Smooth muscle cell of the brain vasculature (primary cell): Measurements from ENCODE around the gene ALKBH8.

Source experiments
- DNase-seq: peaks from one replicate; pipeline ENCODE4 v3.0.0-alpha.2; 2012; ENCODE audit warnings: low read depth, low spot score

ALKBH8 gene, protein sequence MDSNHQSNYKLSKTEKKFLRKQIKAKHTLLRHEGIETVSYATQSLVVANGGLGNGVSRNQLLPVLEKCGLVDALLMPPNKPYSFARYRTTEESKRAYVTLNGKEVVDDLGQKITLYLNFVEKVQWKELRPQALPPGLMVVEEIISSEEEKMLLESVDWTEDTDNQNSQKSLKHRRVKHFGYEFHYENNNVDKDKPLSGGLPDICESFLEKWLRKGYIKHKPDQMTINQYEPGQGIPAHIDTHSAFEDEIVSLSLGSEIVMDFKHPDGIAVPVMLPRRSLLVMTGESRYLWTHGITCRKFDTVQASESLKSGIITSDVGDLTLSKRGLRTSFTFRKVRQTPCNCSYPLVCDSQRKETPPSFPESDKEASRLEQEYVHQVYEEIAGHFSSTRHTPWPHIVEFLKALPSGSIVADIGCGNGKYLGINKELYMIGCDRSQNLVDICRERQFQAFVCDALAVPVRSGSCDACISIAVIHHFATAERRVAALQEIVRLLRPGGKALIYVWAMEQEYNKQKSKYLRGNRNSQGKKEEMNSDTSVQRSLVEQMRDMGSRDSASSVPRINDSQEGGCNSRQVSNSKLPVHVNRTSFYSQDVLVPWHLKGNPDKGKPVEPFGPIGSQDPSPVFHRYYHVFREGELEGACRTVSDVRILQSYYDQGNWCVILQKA

DNA sequence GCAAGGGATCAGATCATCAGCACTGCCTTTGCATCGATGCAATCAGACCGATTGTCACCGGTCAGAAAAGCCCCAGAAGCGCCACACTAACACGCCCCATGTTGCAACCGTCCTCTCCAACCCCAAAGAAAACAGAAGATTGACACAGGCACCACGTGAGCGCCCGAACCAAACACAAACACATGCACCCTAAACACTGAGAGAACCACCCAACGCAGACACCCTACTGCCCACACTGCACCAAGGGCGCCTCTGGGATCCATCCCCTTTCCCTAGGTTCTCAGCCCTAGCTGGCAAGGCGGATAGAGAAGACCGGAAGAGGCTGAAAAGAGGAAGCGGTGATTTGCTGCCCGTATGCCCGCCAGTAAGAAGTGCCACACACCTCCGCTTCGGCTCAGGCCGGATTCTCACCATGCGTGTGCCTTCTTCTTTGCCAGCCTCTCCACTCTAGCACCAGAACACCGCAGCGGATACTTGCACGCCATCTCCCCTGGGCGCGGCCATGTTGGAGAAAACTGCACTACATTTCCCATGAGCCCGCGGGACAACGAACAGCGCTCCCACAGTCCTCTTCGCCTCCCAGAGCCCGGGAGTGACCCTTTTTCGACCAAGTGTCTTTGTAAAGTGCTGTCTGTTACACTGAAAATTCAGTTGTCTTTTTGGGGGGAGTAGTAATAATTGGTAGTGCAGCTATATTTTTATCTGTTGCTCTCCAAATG is at the start of gene ALKBH8:
TSS of gene ALKBH8 (minus strand) at position 517 of the 719 bp plus-strand sequence. CDS start 4,842 bp downstream, outside the sequence.
- DNase-seq, result peak; percentile 21

DNA sequence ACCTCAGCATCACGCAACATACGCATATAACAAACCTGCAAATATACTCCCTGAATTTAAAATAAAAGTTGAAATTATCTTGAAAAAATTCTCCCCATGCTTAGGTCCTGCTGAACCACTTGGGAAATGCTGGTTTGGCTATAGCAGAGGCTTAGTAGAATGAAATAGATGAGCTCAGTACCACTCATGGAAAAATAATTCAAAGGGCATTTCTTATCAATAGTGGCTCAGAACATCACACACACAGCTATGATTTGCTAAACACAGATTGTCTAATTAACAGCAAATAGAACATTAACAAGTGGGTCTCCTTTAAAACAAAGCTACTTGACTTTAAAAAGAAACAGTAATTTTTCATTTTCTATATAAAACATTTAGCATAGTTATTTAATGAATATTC is 46.9 kb upstream of the ALKBH8 start:
- DNase-seq, result no peak

DNA sequence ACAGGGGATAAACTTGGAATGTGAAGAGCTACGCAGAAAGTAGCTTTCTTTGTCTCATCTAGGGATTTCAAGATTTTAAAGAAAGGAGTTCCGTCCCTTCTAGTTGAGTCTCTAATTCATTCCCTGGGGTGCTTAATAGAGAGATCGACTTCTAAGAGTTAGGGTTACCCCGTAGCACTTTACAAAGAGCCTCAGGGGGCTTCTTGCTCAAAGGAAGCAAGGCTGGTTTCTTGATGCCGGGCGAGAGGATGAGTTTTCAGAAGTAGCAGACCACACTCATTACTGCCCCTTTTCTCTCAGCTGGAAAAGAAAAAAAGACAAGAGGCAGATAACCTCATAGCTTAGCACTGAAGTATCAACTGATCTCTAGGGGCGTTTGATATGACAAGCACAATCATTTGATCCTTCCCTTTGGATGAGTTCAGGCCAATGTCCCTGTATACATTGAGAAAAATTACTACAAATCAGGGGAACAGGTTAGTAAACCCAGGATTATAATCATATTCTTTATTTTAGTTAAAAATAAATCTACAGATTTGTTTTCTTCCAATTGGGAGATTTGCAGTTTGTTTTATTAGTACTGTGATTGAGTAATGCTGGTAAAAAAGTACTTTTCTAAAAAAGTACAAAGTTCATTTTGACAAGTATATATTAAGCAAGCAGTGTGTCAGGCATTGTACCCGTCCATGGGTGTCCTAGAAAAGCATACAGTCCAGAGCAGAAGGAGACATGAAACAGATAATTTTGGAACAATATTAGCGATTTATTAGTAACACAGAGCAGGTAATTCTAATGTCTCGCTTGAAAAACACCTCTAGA is 44.1 kb upstream of the ALKBH8 start:
- no peak for DNase-seq

DNA sequence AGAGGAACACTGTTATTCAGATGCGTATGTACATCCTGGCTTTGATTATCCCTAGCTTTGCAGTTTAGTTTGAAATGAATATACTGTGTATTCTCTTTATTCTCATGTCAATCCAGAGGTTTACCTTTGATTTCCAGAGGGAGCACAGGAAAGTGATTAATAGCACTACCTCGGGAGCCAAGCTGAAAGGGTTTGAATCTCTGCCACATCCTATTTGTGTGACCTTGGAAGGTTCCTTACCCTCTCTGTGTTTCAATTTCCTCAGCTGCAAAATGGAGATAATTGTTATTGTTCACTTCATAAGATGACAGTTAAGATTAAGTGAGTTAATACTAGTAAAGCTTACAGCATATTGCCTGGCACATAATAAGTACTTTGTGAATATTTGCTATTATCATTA is 43.3 kb upstream of the ALKBH8 start:
- no peak for DNase-seq

DNA sequence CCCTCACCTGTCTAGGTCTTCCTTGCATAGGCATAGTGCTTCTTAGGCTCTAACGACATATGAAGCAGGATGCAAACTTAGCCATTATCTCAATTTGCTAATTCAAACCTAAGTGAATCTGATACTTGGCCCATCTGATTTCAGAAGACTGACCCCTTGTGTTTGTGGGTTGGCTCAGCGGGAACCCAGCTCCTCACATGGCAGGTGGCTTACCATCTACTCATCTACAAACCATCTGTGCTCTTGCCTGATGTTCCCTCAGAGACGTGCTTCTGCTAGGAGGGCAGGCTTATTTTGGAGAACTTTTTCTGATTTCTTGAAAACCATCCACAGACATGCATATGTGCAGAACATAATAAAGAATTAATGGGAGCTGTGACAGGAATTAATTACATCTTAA is 40.6 kb upstream of the ALKBH8 start:
- no peak for DNase-seq

DNA sequence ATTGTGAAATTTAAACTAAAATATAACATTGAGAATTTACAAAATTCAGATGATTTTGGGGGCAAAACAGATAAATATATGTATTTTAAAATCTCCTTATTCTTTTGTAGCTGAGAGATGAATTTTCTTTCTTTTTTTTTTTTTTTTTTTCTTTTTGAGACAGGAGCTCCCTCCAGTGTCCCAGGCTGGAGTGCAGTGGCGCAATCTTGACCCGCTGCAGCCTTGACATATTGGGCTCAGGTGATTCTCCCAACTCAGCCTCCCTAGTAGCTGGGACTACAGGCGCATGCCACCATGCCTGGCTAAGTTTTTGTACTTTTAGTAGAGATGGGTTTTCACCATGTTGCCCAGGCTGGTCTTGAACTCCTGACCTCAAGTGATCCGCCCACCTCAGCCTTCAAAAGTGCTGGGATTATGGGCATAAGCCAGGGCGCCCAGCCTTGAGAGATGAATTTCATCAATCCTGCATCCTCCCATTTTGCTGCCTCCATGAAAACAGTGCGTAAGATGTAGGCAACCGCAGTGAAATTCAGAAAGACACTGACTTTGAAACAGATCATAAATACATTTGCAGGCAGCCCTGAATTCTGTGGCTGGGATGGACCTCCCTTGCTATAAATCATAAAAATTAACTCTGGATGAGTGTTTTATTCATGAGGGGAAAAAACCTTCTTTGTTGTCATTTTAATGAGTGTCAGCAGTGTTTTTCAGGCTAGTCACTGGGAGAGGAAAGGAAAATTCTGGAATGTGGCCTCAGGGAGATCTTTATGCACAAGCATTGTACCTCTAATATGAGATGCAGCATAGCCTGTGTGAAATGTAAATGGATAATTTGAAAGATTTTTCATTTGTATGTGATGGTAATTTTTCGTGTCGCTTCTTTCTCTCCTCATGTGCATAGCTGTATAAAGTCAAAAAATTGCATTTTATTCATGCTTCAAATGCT is 39.8 kb upstream of the ALKBH8 start:
- no peak for DNase-seq

DNA sequence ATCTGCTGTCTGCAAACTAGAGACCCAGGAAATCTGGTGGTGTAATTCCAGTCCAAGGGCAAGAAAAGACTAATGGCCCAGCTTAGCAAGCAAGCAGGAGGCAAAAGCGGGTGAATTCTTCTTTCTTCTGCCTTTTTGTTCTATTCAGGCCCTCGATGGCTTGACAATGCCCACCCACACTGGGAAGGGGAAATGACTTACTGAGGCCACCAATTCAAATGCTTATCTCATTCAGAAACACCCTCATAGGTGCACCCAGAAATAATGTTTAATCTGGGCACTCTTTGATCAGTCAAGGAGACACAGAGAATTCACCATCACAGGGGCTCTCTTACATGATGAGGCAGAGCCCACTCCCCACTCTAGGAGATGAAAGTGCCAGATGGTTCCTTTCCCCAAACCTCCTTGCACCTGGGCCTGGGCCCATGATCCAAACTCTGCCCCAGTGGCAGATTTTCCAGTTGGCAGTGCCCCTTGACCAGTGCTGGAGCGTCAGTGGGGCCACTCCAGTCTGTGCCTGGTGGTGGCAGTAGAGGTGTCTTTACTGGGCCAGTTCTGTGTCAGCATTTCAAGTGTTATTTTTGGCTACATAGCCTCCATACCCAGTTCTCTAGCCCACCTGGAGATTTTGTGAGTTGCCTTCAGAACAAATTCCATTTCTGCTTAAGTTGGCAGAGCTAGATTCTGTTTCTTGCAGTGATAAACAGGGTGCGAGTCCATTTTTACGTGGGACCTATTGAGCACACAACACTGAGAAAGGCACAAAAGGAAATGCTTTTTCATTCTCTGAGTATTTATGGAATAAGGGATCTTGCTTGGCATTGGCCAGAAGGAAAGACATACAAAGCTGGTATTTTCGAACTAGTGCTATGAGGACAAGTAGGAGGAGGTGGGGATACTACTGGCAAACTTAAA is 32.9 kb upstream of the ALKBH8 start:
- no peak for DNase-seq

DNA sequence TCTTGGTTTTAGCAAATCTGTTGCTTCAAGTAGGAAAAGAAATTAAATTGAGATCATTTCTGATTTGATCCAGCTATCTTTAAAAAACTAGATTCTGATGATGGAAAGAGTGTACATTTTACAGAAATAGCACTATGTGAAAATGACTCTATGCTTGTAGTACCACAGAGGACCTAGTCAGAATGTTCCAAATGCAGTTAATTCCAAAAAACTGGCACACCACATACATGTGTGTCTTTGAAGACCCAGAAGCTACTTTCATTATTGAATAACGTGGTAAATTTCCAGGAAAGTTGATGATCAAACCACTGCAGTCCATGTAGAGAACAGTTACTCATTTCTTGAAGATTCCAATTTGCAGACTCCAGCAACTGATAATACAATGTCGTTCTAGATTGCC is 29.2 kb upstream of the ALKBH8 start:
- no peak for DNase-seq

DNA sequence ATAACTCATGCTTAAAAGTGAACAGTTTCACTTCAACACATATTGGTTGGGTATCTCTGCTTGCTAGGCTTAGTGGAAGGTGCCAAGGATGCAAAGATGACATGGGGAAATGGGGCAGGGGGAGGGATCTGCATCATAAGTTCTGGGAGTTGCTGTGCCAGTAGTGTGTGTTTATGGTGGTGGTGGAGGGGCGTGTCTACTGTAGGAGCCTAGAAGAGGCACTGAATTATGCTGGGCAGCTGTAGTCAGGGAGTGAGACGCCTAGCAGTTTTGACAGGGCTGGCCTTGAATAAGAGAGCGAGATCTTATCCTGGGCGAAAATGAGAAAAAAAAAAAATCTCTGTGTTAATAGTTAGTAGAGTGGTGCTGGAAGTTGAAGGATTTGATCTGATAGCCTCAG is 28.4 kb upstream of the ALKBH8 start:
- no peak for DNase-seq

DNA sequence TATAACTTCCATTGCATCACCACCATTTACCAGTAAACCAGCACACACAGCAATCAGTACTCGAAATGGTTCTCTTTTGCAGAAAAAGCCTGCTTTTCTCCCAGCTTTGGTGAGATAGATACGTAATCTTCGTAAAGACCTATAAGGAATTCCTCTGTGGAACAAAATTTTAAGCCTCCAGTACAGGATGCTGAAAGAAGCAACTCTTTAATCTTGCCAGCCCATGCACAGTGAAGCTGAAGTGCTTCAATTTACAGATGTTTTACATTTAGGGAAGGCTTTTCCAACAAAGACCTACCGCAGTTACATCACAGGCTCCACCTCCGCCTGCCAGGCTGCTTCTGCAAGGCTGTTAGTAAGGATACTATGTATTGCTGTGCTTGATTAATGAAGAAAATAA is 27.3 kb upstream of the ALKBH8 start:
- no peak for DNase-seq

DNA sequence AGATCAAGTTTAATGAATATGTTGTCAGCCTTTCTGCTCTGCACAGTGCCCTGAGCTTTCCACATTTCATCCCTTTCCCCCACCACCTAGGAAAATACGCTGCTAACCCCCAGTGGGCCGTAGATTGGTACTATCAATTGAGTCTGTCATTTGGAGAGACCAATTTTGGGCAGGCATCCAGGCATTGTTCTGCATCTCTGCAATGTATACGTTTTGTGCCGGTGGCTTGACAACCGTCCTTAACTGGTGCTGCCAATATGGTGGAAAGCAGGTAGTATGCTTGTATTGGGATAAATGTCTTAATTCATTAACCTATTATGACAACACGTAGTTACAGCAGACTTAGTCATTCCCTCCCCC is 26.7 kb upstream of the ALKBH8 start:
- DNase-seq, result no peak

DNA sequence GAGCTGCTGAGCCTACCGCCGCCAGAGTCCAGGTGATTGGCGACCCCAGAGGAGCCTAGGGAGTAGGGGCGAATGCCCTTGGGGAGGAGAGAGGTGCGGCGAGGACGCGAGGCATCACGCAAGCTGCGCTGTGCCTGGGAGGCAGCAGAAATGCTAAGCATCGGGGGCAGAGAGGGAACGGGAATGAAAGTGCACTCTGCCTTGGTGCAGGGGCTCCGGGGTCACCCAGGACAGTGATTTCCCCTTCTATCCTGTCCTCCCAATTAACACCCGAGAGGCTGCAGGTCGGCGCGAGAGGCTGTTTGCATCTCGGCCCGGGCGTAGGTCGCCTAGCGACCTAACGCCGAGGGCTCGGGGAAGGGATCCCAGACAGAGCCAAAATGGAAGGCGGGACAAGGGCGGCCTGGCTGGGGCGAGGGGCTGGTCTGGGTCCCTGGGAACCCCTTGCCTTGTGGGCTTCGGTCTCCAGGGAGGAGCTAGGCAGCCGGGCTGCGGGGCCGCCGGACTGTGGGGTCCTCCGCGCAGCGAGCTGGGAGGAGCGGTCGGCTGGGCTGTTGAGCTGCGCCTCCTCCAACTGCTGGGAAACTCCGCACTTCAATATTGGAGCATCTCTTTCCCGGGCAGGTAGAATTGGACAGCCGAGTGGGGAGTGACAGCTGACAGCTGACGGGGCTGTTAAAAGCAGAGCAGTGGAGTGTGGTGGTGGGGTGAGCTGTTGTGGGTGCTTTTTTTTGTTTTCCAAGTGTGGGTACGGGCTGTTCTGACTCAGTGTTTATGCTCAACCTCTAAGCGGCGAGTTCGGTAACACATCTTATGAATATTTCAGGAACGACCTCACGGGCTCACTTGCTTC is 26.1 kb upstream of the ALKBH8 start:
- DNase-seq, result no peak

DNA sequence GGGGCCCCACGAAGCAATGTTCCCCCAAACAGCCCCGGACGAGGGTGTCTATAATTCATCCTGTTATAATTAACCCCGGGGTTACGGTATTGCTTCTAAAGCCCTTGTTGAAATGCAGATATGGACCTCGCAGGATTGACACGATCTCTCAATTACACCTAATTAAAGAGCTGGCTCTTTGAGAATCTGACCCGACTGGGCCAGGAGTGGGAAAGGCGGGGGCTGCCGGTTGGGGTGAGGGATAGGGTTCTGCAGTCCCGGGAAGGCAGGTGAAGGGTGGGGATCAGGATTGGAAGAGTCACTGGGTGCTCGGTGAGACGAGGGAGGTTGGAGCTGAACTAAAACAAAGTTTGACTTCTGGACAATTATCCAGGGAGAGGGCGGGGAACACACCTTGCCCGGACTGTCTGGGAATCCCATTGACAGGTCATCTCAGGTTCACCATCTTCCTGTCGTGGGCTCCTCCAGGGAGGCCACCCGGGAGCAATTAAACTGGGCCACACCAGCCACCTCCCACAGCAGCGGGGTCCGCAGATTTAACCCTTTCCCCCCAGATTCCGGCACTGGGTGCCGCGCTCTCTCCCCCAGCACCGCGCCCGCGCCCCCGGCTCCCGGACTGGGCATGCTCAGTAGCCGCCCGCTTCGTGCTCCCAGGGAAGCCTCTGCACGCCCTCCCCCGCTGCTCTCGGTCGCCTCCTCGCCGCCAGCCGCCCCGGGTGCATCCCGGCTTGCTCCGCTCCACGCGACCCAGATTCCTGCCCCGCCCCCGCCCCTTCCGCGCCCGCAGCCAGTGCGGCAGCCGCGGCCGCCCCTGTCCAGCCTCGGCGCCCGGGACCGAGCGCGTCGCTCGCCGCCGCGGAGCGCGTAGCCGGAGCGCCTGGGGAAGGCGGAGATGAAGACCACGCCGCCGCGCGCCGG is 25.2 kb upstream of the ALKBH8 start, which contains the start of gene ELMOD1:
TSS of gene ELMOD1 (plus strand) at position 688 of the 918 bp plus-strand sequence. CDS start 27,043 bp downstream, outside the sequence.
- DNase-seq, result no peak

DNA sequence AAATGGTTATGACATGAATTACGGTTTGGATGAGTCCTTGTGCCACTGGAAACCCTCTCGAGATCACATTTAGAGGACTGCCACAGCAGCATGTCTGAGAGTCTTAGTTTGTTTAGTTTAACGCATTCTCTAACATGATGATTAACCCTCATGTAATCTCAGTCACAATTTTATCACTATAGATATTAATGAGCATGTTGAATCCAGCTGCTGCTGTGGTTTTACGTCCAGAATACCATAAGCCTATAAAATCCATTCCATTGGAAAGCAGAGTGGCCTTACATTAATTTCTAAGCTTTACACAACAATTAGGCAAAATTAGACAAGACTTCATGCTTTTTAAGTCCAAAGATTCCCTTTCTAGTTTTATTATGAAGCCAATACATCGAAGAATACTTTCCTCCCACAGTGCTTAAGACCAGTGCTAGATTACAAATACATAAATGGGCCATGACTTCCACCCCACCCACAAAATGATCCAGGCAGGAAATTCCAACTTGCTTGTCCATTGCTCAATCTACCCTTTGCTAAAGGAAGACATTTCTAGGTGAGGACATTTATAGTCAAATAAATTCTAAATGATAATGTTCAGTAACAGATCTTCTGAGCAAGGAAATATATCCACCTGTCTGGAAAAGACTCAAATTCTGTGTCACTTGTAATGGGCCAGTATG is 21.9 kb upstream of the ALKBH8 start:
- DNase-seq, result no peak

DNA sequence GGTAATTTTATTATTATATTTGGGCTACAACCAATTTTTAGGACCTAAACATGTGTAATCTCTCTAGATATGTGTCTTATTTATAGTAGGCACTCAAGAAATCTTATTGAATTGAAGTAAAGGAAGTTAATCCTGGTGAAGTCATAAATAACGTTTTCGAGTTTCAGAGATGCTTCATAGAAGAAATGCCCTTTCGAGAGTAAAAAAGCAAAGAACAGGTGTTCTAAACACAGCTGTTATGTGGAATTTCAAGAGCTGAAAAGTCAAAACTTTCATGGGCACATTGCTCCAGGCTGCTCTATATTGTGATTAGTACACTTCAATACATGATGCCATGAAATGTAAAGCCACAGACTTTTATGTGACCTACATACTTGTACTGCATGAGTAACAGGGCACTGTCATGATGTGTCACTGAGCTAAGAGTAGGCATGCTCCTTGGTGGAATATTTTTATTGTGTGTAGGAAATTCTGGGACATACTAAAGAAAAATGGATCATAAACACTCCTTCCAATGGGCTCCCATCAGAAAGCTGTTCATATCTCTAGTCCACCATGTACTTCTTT is 18.2 kb upstream of the ALKBH8 start:
- DNase-seq, result no peak

DNA sequence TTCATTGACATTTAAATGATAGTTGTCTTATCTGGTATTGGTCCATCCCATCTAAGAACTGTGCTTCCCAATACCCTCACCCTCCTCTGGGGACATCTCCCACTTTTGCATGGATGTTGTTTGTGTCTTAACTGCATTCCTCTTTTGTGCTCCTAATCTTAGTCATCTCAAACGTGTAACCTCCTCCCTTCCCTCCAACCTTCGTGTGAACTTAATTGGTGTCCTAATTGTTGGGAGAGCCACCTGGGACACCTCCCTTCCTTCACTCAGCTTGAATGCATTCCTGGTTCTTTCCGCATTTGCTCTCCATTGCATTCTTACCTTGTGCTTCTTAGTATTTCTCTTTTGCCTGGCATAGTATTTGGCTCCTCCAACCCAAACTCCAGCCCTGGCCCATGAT is 15.6 kb upstream of the ALKBH8 start:
- DNase-seq, result no peak
